Measurements from ENCODE around the gene DUOX2. TPM values are rescaled to one million over a fixed set of nuclear protein-coding genes. Genes with fewer than 3 reads are reported as not detected.

DUOX2 gene
- total and polyA plus RNA-seq, 2 donors (not counting 1 experiment from before 2014, with no cell fraction given) = 0.32 TPM; not detected in 1

GRCh38 chr15:45089712-45090373, 24.1 kb downstream of the DUOX2 start:
- H3K36me3 ChIP-seq (replicated peaks in 1 of 2; ENCODE audit: control extremely low read depth in 1 of 2, control insufficient read depth in 1 of 2, extremely low read depth in 1 of 2, insufficient read depth in 2 of 2, low read length in 1 of 2) = no peaks in the 10 kb centered on the region
- Mint-ChIP-seq H3K27me3 (peaks cover 48% of the 10 kb centered on the region), H3K27ac (no peak overlapping the region), H3K4me3 (no peak overlapping the region), H3K4me1 (no peaks in the 10 kb centered on the region), H3K9me3 (ENCODE audit: insufficient read depth) (no peaks in the 10 kb centered on the region)
- no peaks in the 10 kb centered on the region for H3K9me3 ChIP-seq (ENCODE audit: control extremely low read depth in 1 of 3, control insufficient read depth in 2 of 3, insufficient read depth in 1 of 3, low read length in 2 of 3)
- no peak overlapping the region for H3K4me3 ChIP-seq (ENCODE audit: control extremely low read depth in 1 of 5, extremely low read depth in 1 of 5, insufficient read depth in 1 of 5, low read depth in 2 of 5, low read length in 4 of 5)
- intact Hi-C loops (cut with micrococcal nuclease) = no loop called here
- H3K4me2 ChIP-seq (replicated peaks; ENCODE audit: low read depth, low read length, poor library complexity, severe bottlenecking) = no peak overlapping the region
- no peaks in the 10 kb centered on the region for H3K79me2 ChIP-seq (ENCODE audit: control insufficient read depth, insufficient read depth, low read length)
- ATAC-seq (ENCODE audit: low read depth) (no peak), DNase-seq (no peak)
- no peak overlapping the region for H3K27ac ChIP-seq (ENCODE audit: low read length in 2 of 2)
- no peaks in the 10 kb centered on the region for H4K20me1 ChIP-seq (ENCODE audit: control insufficient read depth, insufficient read depth, low read length, poor library complexity, severe bottlenecking)
- TF ChIP-seq CTCF (IDR thresholded peaks at IDR 0.05) (no peak), EZH2 (IDR thresholded peaks at IDR 0.05; ENCODE audit: borderline replicate concordance, insufficient read depth, low read depth, low read length, poor library complexity, severe bottlenecking) (no peak)
- CTCF ChIA-PET = interaction anchor here (1.1 to 2.0 kb wide), 3 partner anchors 28 to 53 kb away, joined by 3 to 6 read pairs (median 4); no protein-coding TSS in a partner anchor
- POLR2A ChIA-PET = no interaction called here
- no peaks in the 10 kb centered on the region for H3K4me1 ChIP-seq (ENCODE audit: control insufficient read depth in 2 of 2, insufficient read depth in 2 of 2, low read length in 2 of 2)
- H2AFZ ChIP-seq (ENCODE audit: insufficient read depth, low read depth, low read length, poor library complexity, severe bottlenecking) = no peak overlapping the region
- peaks cover 0 to 15% (median 7%) of the 10 kb centered on the region in 4 experiments for H3K27me3 ChIP-seq (replicated peaks in 1 of 4; ENCODE audit: control extremely low read depth in 1 of 4, control insufficient read depth in 3 of 4, insufficient read depth in 4 of 4, low read length in 3 of 4)
- H3K9ac ChIP-seq (ENCODE audit: low read length) = no peak overlapping the region
- 60% methylated on average over 1 of the region's 3 CpGs for WGBS (ENCODE audit: insufficient coverage)

Measured in B cell (primary cell).